ENCODE measurements around the gene CYP2U1. TPM values are rescaled to one million over a fixed set of nuclear protein-coding genes. Genes with fewer than 3 reads are reported as not detected.

Gene CYP2U1
- total RNA-seq, 1 donor from 2014 or later, result 19.6 TPM

- H3K27ac ChIP-seq, result no peak overlapping the region
- H3K27me3 ChIP-seq, result no peaks in the 10 kb centered on the region
- intact Hi-C loops (cut with DNase I), result no loop called here
- no peaks in the 10 kb centered on the region for H3K36me3 ChIP-seq
- DNase-seq (ENCODE audit: extremely low spot score in 2 of 2), result no peak
- H3K4me3 ChIP-seq, result no peak overlapping the region
- no peak for TF ChIP-seq POLR2A (IDR thresholded peaks at IDR 0.05)
- H3K4me1 ChIP-seq, result peaks cover 9% of the 10 kb centered on the region
- no peaks in the 10 kb centered on the region for H3K9me3 ChIP-seq
Measured at GRCh38 chr4:107893171-107894137, 37.9 kb upstream of the CYP2U1 start.

- DNase-seq (ENCODE audit: extremely low spot score in 2 of 2), result no peak
- TF ChIP-seq CTCF (IDR thresholded peaks at IDR 0.05) (no peak), POLR2AphosphoS5 (IDR thresholded peaks at IDR 0.05; ENCODE audit: insufficient read depth in 1 of 2, low read depth in 1 of 2) (no peak), POLR2A (IDR thresholded peaks at IDR 0.05) (no peak)
- Histone ChIP-seq H3K4me1 (peaks cover 9% of the 10 kb centered on the region), H3K27me3 (no peaks in the 10 kb centered on the region), H3K4me3 (no peak overlapping the region), H3K9me3 (no peaks in the 10 kb centered on the region), H3K27ac (no peak overlapping the region), H3K36me3 (no peaks in the 10 kb centered on the region)
- intact Hi-C loops (cut with DNase I), result no loop called here
Measured at GRCh38 chr4:107894138-107894603, 37.2 kb upstream of the CYP2U1 start.

GRCh38 chr4:107896158-107896645 is 35.1 kb upstream of the CYP2U1 start:
- H3K9me3 ChIP-seq, result no peaks in the 10 kb centered on the region

GRCh38 chr4:107896646-107897045 is 34.7 kb upstream of the CYP2U1 start:
- DNase-seq (ENCODE audit: extremely low spot score in 2 of 2), result no peak
- intact Hi-C loops (cut with DNase I), result no loop called here
- no peaks in the 10 kb centered on the region for H3K36me3 ChIP-seq
- H3K4me3 ChIP-seq, result no peak overlapping the region
- H3K27ac ChIP-seq, result no peak overlapping the region
- H3K27me3 ChIP-seq, result no peaks in the 10 kb centered on the region
- H3K4me1 ChIP-seq, result peaks cover 9% of the 10 kb centered on the region
- no peak for TF ChIP-seq CTCF (IDR thresholded peaks at IDR 0.05)
- no peak for TF ChIP-seq POLR2AphosphoS5 (IDR thresholded peaks at IDR 0.05; ENCODE audit: insufficient read depth in 1 of 2, low read depth in 1 of 2)
- TF ChIP-seq POLR2A (IDR thresholded peaks at IDR 0.05), result no peak
- no peaks in the 10 kb centered on the region for H3K9me3 ChIP-seq

More at GRCh38 chr4:107896158-107896645, 35.1 kb upstream of the CYP2U1 start:
- peaks cover 9% of the 10 kb centered on the region for H3K4me1 ChIP-seq
- H3K36me3 ChIP-seq, result no peaks in the 10 kb centered on the region
- TF ChIP-seq POLR2AphosphoS5 (IDR thresholded peaks at IDR 0.05; ENCODE audit: insufficient read depth in 1 of 2, low read depth in 1 of 2), result peak in 1 of 2 donors; percentile 69
- TF ChIP-seq POLR2A (IDR thresholded peaks at IDR 0.05), result no peak
- no peak for TF ChIP-seq CTCF (IDR thresholded peaks at IDR 0.05)
- no peaks in the 10 kb centered on the region for H3K27me3 ChIP-seq
- no peak overlapping the region for H3K27ac ChIP-seq
- no peak for DNase-seq (ENCODE audit: extremely low spot score in 2 of 2)
- intact Hi-C loops (cut with DNase I), result no loop called here
- no peak overlapping the region for H3K4me3 ChIP-seq

GRCh38 chr4:107897823-107898222 is 33.5 kb upstream of the CYP2U1 start:
- no peak for DNase-seq (ENCODE audit: extremely low spot score in 2 of 2)
- H3K9me3 ChIP-seq, result no peaks in the 10 kb centered on the region
- intact Hi-C loops (cut with DNase I), result no loop called here
- H3K27me3 ChIP-seq, result no peaks in the 10 kb centered on the region
- no peak for TF ChIP-seq POLR2A (IDR thresholded peaks at IDR 0.05)
- H3K27ac ChIP-seq, result no peak overlapping the region
- H3K36me3 ChIP-seq, result no peaks in the 10 kb centered on the region
- no peak overlapping the region for H3K4me3 ChIP-seq
- H3K4me1 ChIP-seq, result peaks cover 9% of the 10 kb centered on the region

- intact Hi-C loops (cut with DNase I), result no loop called here
- H3K4me1 ChIP-seq, result no peaks in the 10 kb centered on the region
- no peak overlapping the region for H3K4me3 ChIP-seq
- no peaks in the 10 kb centered on the region for H3K36me3 ChIP-seq
- H3K27ac ChIP-seq, result no peak overlapping the region
- DNase-seq (ENCODE audit: extremely low spot score in 2 of 2), result no peak
- H3K27me3 ChIP-seq, result no peaks in the 10 kb centered on the region
- no peak for TF ChIP-seq POLR2AphosphoS5 (IDR thresholded peaks at IDR 0.05; ENCODE audit: insufficient read depth in 1 of 2, low read depth in 1 of 2)
- TF ChIP-seq POLR2A (IDR thresholded peaks at IDR 0.05), result no peak
- TF ChIP-seq CTCF (IDR thresholded peaks at IDR 0.05), result no peak
- no peaks in the 10 kb centered on the region for H3K9me3 ChIP-seq
Measured at GRCh38 chr4:107900067-107900466, 31.3 kb upstream of the CYP2U1 start.
